Aorta (tissue), 5 donors: ENCODE data around the gene PHC2. TPM values are rescaled to one million over a fixed set of nuclear protein-coding genes. Genes with fewer than 3 reads are reported as not detected.

Experiments used
- ATAC-seq: fragments of 200-7000 bp; cut with Tn5 transposase; one replicate; pipeline ENCODE4 v1.9.1; 2022; ENCODE audit warnings: moderate library complexity; ENCODE audit not compliant: low FRiP score
- DNase-seq, 2 donors: peaks; one replicate each; pipeline ENCODE4 v3.0.0-alpha.2; 2020
- H3K27ac ChIP-seq, 2 donors: one replicate each; pipeline ENCODE4 v1.5.1; 2013; ENCODE audit warnings: low read length in 2 of 2, mild to moderate bottlenecking in 2 of 2, moderate library complexity in 2 of 2, control low read depth in 1 of 2, inconsistent platforms in 1 of 2, low read depth in 1 of 2
- H3K27me3 ChIP-seq, 2 donors: one replicate each; pipeline ENCODE4 v1.6.1; 2013; ENCODE audit warnings: control low read depth in 1 of 2, low read length in 1 of 2, mild to moderate bottlenecking in 1 of 2, moderate library complexity in 1 of 2; ENCODE audit not compliant: insufficient read depth in 2 of 2, control insufficient read depth in 1 of 2
- H3K36me3 ChIP-seq, 2 donors: one replicate each; pipeline ENCODE4 v1.6.1; 2013; ENCODE audit warnings: control low read depth in 1 of 2, low read length in 1 of 2, mild to moderate bottlenecking in 1 of 2; ENCODE audit not compliant: insufficient read depth in 2 of 2, control insufficient read depth in 1 of 2
- H3K4me1 ChIP-seq, 2 donors: one replicate each; pipeline ENCODE4 v1.6.1; 2013; ENCODE audit warnings: low read length in 2 of 2, control low read depth in 1 of 2, mild to moderate bottlenecking in 1 of 2, moderate library complexity in 1 of 2; ENCODE audit not compliant: insufficient read depth in 2 of 2, control insufficient read depth in 1 of 2
- H3K4me3 ChIP-seq, 2 donors: one replicate each; pipeline ENCODE4 v1.5.1; 2013; ENCODE audit warnings: low read length in 2 of 2, control low read depth in 1 of 2, mild to moderate bottlenecking in 1 of 2
- H3K9me3 ChIP-seq: one replicate; pipeline ENCODE4 v1.6.1; 2013; ENCODE audit warnings: mild to moderate bottlenecking, low read length; ENCODE audit not compliant: control insufficient read depth
- WGBS, 2 donors: extraction: QIAGEN DNeasy Blood & Tissue Kit; methylation state at CpG; one replicate each; pipeline ENCODE4 v1.1.7; 2013; 5-methylcytosine and 5-hydroxymethylcytosine counted together
- intact Hi-C, 2 donors: fragments of 100-400 bp; cut with DNase I; formaldehyde crosslinking; loops; one replicate each; pipeline versions ENCODE4 v1.14.2 to v1.15.0; 2022
- polyA plus RNA-seq, 2 donors: library from polyadenylated mRNA; stranded (reverse); fragments of 200-250 nt; gene quantifications; one replicate each; pipeline ENCODE4 v1.2.3, GENCODE V29; 2013
- total RNA-seq, 2 donors: library from RNA; stranded (reverse); fragmentation: NEBNext Ultra II Directional; extraction: Animal tissue kit (Norgen Biotek cat#: 25700); gene quantifications; one replicate each; pipeline ENCODE4 v1.2.1, GENCODE V29; 2021
- donor health status: healthy with polysubstance abuse.
- donor health status: Bipolar disorder and iron deficiency.
- donor health status: DM: no; HTN: no; CAD: no.
- donor health status: DM: no; HTN: no; CAD: no.
- donor health status: DM: yes; HTN: yes; CAD: no.

Gene PHC2
- total and polyA plus RNA-seq, 4 donors: 82.4 to 156 (median 107) TPM

DNA sequence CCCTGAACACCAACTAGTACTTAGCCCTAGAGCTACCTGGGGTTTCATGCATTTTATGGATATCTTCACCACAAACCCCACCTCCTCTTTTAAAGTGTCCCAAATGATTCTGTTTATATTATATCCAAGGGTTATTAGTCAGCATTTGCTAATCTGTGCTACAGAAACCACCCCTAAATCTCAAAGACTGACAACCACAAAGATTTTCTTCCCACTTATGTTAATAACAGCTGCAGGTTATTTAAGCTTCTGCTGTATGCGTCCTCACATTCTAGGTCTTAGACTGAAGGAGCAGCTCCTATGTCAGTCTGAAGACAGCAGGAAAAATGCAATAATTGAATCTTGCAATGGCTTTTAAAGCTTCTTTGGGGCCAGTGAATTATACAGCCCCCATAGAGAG is 11.2 kb upstream of the PHC2 start:
- 90 to 92% methylated on average over 1 of the region's 1 CpG for WGBS, 2 donors
- no peaks in the 10 kb centered on the region for H3K4me1 ChIP-seq
- no peak overlapping the region for H3K27ac ChIP-seq
- H3K4me3 ChIP-seq: no peak overlapping the region
- H3K27me3 ChIP-seq: no peaks in the 10 kb centered on the region
- H3K36me3 ChIP-seq: no peaks in the 10 kb centered on the region
- ATAC-seq (no peak), DNase-seq (no peak)
- intact Hi-C loops: no loop called here
- H3K9me3 ChIP-seq: no peaks in the 10 kb centered on the region

DNA sequence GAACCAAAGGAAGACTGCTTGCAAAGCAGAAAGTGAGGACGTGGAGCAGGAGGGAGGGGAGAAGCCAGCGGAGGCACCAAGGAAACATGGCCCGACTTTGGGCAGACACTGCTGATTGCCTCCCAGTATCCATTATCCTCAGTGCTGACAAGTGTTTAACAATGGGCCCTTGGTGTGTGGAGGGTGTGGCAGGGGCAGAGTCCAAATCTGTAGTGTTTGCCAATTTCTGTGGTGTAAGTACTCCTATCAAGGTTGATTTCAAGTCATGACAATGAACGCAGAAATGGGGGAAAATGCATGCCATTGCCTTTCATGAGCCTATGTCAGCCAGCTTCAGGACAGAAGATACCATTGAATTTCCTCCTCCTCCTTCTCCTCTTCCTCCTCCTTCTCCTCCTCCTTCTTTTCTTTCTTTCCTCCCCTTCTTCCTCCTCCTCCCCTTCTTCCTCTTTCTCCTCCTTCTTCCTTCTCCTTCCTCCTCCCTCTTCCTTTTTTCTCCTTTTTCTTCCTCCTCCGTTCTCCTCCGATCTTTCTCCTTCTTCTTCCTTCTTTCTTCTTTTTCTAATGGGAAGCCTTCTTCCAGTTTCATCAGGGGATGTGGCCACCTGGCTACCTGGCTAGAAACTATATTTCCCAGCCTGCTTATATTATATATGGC is 10.3 kb upstream of the PHC2 start:
- ATAC-seq: no peak
- Histone ChIP-seq H3K27me3 (no peaks in the 10 kb centered on the region), H3K4me1 (no peaks in the 10 kb centered on the region), H3K36me3 (no peaks in the 10 kb centered on the region), H3K27ac (no peak overlapping the region), H3K4me3 (no peak overlapping the region), H3K9me3 (no peaks in the 10 kb centered on the region)
- DNase-seq: no peak
- intact Hi-C loops: no loop called here
- WGBS, 2 donors: 91 to 95% methylated on average over 6 of the region's 6 CpGs

DNA sequence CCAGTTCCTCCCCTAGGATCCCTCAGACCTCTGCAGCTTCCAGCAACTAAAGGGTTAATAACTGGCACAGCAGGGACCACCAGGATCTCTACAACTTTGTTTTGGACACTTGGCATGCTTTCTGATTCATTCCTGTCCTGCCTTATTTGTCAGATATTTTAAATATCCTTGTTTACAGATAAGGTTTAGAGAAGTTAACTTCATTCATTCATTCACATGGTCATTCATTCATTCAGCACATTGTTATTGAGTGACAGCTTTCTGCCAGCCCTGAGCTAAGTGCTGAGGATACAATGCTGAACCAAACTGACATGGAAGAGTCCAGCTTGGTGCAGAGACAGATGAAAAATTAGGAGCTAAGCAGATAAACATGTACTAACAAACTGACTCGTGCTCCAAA is 8.8 kb upstream of the PHC2 start:
- intact Hi-C loops: no loop called here
- Histone ChIP-seq H3K27ac (no peak overlapping the region), H3K4me1 (no peaks in the 10 kb centered on the region), H3K36me3 (no peaks in the 10 kb centered on the region), H3K4me3 (no peak overlapping the region), H3K27me3 (no peaks in the 10 kb centered on the region), H3K9me3 (no peaks in the 10 kb centered on the region)
- WGBS, 2 donors: 53 to 56% methylated on average over 1 of the region's 1 CpG
- DNase-seq (no peak), ATAC-seq (no peak)

DNA sequence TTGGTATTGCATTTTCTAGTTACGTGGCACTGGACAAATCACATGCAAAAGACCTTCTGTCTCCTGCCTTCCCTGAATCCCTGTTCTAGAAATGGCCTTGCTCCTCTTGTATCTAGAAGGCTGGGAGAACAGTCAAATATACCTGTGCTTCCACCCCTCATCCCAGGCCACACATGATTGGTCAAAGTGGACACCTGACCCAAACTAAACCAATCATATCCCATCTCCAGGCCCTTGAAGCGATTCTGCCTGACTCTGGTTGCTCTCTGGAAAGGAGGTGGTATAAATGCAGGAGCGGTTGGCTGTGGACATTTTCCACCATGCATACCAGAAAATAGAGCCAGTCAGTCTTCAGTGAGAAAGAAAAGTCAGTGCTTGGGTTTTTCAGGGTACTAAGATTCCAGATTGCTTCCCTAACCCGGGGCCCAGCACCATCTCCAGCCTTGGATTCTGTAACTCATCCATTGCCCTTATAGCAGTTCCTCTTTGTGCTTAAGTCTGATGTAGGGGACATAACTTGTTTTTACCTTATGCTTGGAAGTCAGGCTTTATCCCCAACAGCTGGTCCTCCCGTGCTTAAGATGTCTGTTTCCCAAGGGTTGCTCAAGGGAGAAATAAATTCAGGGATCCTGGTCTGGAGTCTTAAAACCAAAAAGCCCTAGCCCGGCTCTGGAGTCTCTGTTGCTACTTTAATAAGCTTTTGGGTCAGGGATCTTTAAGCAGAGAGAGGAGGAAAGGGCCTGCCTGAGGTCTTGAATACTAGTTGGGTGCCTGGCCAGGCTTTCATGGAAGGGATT is 7.7 kb upstream of the PHC2 start:
- no peaks in the 10 kb centered on the region for H3K9me3 ChIP-seq
- ATAC-seq: no peak
- H3K27ac ChIP-seq: no peak overlapping the region
- no peaks in the 10 kb centered on the region for H3K27me3 ChIP-seq
- WGBS, 2 donors: 89 to 90% methylated on average over 6 of the region's 6 CpGs
- no peak for DNase-seq
- H3K4me3 ChIP-seq: no peak overlapping the region
- no peaks in the 10 kb centered on the region for H3K36me3 ChIP-seq
- no peaks in the 10 kb centered on the region for H3K4me1 ChIP-seq
- intact Hi-C loops: no loop called here

DNA sequence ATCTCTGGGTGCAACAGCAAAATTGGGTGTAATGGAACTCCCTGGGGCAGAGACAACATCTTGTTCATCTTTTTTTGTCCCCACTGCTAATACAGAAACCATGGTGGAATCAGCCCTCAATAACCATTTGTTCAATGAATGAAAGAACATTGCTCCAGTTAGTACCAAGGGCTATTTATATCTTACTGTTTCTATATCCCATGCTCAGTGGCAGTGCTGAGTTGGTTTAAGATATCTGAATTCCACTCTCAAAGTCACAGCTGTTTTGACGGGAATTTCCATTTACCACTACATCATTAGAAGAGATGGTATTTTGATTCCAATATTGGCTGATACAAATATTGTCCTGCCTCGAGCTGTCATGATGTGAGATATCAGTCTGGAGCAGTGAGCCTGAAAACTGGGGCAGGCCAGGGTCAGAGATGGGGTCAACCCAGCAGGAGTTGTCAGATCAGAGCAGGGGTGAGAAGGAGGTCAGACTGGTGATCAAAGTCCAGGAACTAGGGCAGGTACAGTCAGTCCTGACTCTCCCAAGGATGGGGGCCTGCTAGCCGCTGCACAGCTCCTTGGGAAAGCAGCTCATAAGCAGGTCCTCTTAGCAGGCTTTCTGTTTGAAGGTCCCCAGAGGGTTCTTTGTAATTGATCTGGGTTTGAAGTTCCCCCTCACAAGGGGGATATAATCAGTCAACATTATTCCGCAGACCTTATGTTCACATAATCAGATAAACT is 5.8 kb upstream of the PHC2 start:
- 59 to 78% methylated on average over 4 of the region's 4 CpGs for WGBS, 2 donors
- intact Hi-C loops: no loop called here
- no peak overlapping the region for H3K4me3 ChIP-seq
- no peaks in the 10 kb centered on the region for H3K4me1 ChIP-seq
- H3K27me3 ChIP-seq: no peaks in the 10 kb centered on the region
- H3K36me3 ChIP-seq: no peaks in the 10 kb centered on the region
- H3K27ac ChIP-seq: no peak overlapping the region
- H3K9me3 ChIP-seq: no peaks in the 10 kb centered on the region
- no peak for ATAC-seq
- DNase-seq: no peak

DNA sequence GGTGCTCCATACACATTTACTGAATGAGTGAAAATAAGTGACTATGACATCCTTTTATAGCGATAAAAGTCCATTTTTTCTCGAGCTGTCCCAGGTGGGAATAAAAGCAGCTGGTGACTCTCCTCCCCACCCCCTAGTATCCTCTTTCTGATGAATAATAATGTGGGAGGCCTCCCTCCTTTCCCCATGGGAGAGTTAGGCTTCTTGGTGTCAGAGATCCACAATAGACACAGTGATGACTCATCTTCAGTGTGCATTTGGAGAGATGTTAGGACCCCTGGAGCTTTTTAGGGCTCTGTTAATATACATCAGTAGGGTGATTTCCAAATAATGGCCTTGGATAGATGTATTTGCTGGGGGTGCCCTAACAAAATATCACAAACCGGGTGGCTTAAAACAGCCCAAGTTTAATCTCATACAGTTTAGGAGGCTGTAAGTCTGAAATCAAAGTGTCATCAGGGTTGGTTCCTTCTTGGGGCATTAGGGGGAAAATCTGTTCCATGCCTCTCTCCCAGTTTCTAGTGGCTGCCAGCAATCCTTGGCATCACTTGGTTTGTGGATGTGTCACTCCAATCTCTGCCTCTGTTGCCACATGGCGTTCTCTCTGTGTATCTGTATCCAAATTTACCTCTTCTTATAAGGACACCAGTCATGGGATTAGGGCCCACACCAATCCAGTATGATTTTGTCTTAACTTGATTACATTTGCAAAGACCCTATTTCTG is 4.4 kb upstream of the PHC2 start:
- DNase-seq (no peak), ATAC-seq (no peak)
- intact Hi-C loops: no loop called here
- Histone ChIP-seq H3K4me1 (no peaks in the 10 kb centered on the region), H3K27me3 (no peaks in the 10 kb centered on the region), H3K36me3 (no peaks in the 10 kb centered on the region), H3K27ac (no peak overlapping the region), H3K9me3 (no peaks in the 10 kb centered on the region), H3K4me3 (no peak overlapping the region)
- WGBS, 2 donors: 63 to 71% methylated on average over 4 of the region's 4 CpGs

DNA sequence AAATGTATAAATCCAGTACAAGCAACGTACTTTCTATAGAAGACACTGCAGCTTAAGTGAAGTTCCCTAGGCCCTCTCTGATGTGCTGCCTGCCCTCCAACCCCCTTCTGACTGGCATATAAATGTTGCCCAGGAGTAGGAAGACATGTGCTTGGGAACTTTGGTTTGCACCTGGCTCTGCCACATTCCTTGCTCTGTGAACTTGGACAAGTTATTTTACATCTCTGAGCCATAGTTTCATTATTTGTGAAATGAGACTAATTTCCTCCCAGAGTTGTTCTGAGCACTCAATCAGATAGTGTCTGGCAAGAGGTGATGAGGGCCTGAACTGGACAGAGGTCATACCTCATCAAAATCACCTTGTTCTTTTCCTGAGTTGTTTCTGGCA is 3.5 kb upstream of the PHC2 start:
- intact Hi-C loops: no loop called here
- no peak for DNase-seq
- Histone ChIP-seq H3K4me3 (no peak overlapping the region), H3K27ac (no peak overlapping the region), H3K9me3 (no peaks in the 10 kb centered on the region), H3K36me3 (no peaks in the 10 kb centered on the region), H3K27me3 (no peaks in the 10 kb centered on the region), H3K4me1 (peaks cover 0 to 6% of the 10 kb centered on the region in 2 donors)
- no peak for ATAC-seq
- 92 to 100% methylated on average over 1 of the region's 1 CpG for WGBS, 2 donors

DNA sequence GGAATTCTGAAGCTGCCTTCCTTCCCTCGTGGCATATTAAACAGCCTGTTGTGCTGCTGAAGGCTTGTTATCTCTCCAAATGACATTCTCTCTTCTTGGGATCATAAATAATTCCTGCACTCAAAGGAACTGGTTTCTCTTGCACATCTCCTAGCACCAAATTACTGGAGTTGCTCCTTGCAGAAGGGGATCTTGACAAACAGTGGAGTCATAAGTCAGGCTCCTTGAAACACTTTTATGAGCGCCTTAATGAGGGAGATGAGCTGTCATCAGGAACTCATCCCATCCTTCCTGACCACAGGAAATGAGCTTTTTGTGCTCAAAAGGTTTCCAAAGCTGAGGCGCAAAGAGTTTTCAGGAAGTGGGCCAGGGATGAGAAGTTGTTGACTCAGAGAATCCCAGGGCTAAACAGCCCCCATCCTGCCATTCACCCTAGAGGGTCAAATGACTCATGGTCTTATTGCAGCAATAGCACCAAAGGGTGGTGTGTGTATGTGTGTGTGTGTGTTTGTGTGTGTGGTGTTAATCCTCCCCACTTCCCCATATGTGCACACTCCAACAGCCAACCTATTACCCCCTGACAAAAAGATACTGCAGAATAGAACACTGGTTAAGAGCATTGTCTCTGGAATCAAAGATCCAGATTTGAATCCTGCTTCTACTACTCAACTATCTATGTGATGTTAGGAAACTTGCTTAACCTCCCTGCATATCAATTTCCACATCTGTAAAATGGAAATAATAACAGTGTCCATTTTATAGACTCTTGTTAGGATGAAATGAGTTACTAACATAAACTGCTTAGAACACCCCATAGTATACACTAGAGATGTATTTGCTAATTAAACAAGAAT is 2.8 kb upstream of the PHC2 start:
- H3K4me3 ChIP-seq: no peak overlapping the region
- no peaks in the 10 kb centered on the region for H3K36me3 ChIP-seq
- H3K27ac ChIP-seq: no peak overlapping the region
- ATAC-seq (no peak), DNase-seq (peak in 1 of 2 donors; percentile 65)
- no peaks in the 10 kb centered on the region for H3K27me3 ChIP-seq
- intact Hi-C loops: no loop called here
- peaks cover 0 to 7% of the 10 kb centered on the region in 2 donors for H3K4me1 ChIP-seq
- H3K9me3 ChIP-seq: no peaks in the 10 kb centered on the region
- WGBS, 2 donors: 70 to 78% methylated on average over 3 of the region's 3 CpGs
